Endothelial cell of umbilical vein (primary cell): Measurements from ENCODE around the gene DNMT1. TPM values are rescaled to one million over a fixed set of nuclear protein-coding genes. Genes with fewer than 3 reads are reported as not detected.

Experiments
- BruUV-seq: library from RNA; stranded (reverse); fragments of 400-500 nt; replicated peaks from 2 replicates; lab custom pipeline; 2021; lab: Mats Ljungman, UMichigan
- CTCF ChIA-PET: fragments of 300-600, 350-600 bp; sonication (Branson Sonifier 250); formaldehyde crosslinking; loops from one replicate; lab custom pipeline; 2021; ENCODE audit warnings: antibody characterized with exemption, inconsistent platforms; lab: Charles Lee
- POLR2A ChIA-PET: fragments of 300-600, 350-600 bp; sonication (Branson Sonifier 250); formaldehyde crosslinking; loops from one replicate; lab custom pipeline; 2021; ENCODE audit warnings: antibody characterized with exemption, inconsistent platforms; lab: Charles Lee
- DNase-seq: peaks from one replicate; pipeline ENCODE4 v3.0.0-alpha.2; 2011; ENCODE audit warnings: low read depth, low spot score
- FAIRE-seq: peaks from 2 replicates; lab custom pipeline; 2011; peaks lifted over from hg19 to GRCh38; lab: Jason Lieb, UNC
- H2AFZ ChIP-seq: 2 replicates; pipeline ENCODE4 v1.6.0; 2012; ENCODE audit warnings: low read depth, low read length, control low read depth, inconsistent platforms
- H3K27ac ChIP-seq: 2 replicates; pipeline ENCODE4 v1.5.1; 2011; ENCODE audit warnings: low read depth, mild to moderate bottlenecking, control low read depth, low read length, moderate library complexity; ENCODE audit not compliant: insufficient read depth
- H3K27me3 ChIP-seq, 2 experiments: 2 replicates each; pipeline versions ENCODE4 v1.6.0 to v1.6.1; 2011; ENCODE audit warnings: low read length in 2 of 2, mixed read lengths in 1 of 2; ENCODE audit not compliant: control insufficient read depth in 2 of 2, insufficient read depth in 2 of 2
- H3K36me3 ChIP-seq, 2 experiments: 2 replicates in 1 of 2; 3 replicates in 1 of 2; pipeline ENCODE4 v1.5.1; 2011; ENCODE audit warnings: low read length in 2 of 2, mild to moderate bottlenecking in 1 of 2, moderate library complexity in 1 of 2; ENCODE audit not compliant: control insufficient read depth in 2 of 2, insufficient read depth in 2 of 2; ENCODE audit errors: extremely low read depth in 1 of 2
- H3K4me1 ChIP-seq: 3 replicates; pipeline ENCODE4 v1.5.1; 2011; ENCODE audit warnings: mild to moderate bottlenecking, low read length; ENCODE audit not compliant: control insufficient read depth, insufficient read depth; ENCODE audit errors: extremely low read depth
- H3K4me2 ChIP-seq: 2 replicates; pipeline ENCODE4 v1.6.1; 2011; ENCODE audit warnings: low read length, control low read depth, mixed read lengths; ENCODE audit not compliant: insufficient read depth
- H3K4me3 ChIP-seq, 3 experiments: fragments of 200-600 bp in 1 of 3; sonication (generic), shearing (Covaris generic) in 1 of 3; replicated peaks in 1 of 3; 2 replicates each; pipeline ENCODE4 v1.5.1; 2011 to 2016; ENCODE audit warnings: control low read depth in 3 of 3, low read length in 3 of 3, mild to moderate bottlenecking in 2 of 3, inconsistent platforms in 1 of 3, low read depth in 1 of 3, moderate library complexity in 1 of 3; ENCODE audit not compliant: insufficient read depth in 1 of 3
- H3K79me2 ChIP-seq: 2 replicates; pipeline ENCODE4 v1.6.0; 2012; ENCODE audit warnings: low read length, inconsistent platforms; ENCODE audit not compliant: control insufficient read depth, insufficient read depth
- H3K9ac ChIP-seq: replicated peaks from 2 replicates; pipeline ENCODE3; 2011; ENCODE audit warnings: low read length, control low read depth; ENCODE audit not compliant: insufficient read depth; ENCODE audit errors: extremely low read depth
- H3K9me1 ChIP-seq: replicated peaks from 3 replicates; pipeline ENCODE4 v1.6.0; 2011; ENCODE audit warnings: mild to moderate bottlenecking, low read length; ENCODE audit not compliant: control insufficient read depth, insufficient read depth; ENCODE audit errors: extremely low read depth
- H3K9me3 ChIP-seq: replicated peaks from 2 replicates; pipeline ENCODE4 v1.5.1; 2012; ENCODE audit warnings: low read length, inconsistent platforms; ENCODE audit not compliant: control insufficient read depth, insufficient read depth
- H4K20me1 ChIP-seq: replicated peaks from 2 replicates; pipeline ENCODE3; 2011; ENCODE audit warnings: mild to moderate bottlenecking, low read length; ENCODE audit not compliant: control insufficient read depth, insufficient read depth; ENCODE audit errors: extremely low read depth
- EZH2 ChIP-seq: IDR thresholded peaks from 2 replicates; pipeline ENCODE4 v1.6.1; 2012; ENCODE audit warnings: borderline replicate concordance, low read depth, mild to moderate bottlenecking, moderate library complexity, low read length, inconsistent platforms; ENCODE audit not compliant: severe bottlenecking
- FOS ChIP-seq: IDR thresholded peaks from 2 replicates; pipeline ENCODE4 v1.6.1; 2011; ENCODE audit warnings: mild to moderate bottlenecking, low read length, moderate library complexity, borderline replicate concordance; ENCODE audit not compliant: insufficient read depth
- GATA2 ChIP-seq: IDR thresholded peaks from 2 replicates; pipeline ENCODE4 v1.7.0; 2011; ENCODE audit warnings: low read depth, mild to moderate bottlenecking, moderate library complexity, mixed read lengths, low read length; ENCODE audit not compliant: insufficient read length, insufficient read depth
- JUN ChIP-seq: IDR thresholded peaks from 2 replicates; pipeline ENCODE4 v1.6.1; 2011; ENCODE audit warnings: borderline replicate concordance, low read depth; ENCODE audit not compliant: insufficient read length, insufficient read depth
- MYC ChIP-seq: IDR thresholded peaks from one replicate; pipeline ENCODE4 v1.6.1; 2011; ENCODE audit warnings: mild to moderate bottlenecking, low read depth, low read length
- POLR2A ChIP-seq: IDR thresholded peaks from 2 replicates; pipeline ENCODE4 v1.6.1; 2012; ENCODE audit warnings: low read depth, mild to moderate bottlenecking, control low read depth, low read length
- POLR2AphosphoS5 ChIP-seq: IDR thresholded peaks from 2 replicates; pipeline ENCODE4 v1.6.1; 2012; ENCODE audit warnings: low read depth, mild to moderate bottlenecking, control low read depth, low read length, moderate library complexity; ENCODE audit not compliant: insufficient read depth
- dilution Hi-C: fragments of 300-500 bp; cut with MboI; formaldehyde crosslinking; loops from one replicate; pipeline ENCODE4 v1.15.0; 2019; ENCODE audit warnings: low sequenced_read_pairs; ENCODE audit not compliant: extremely low pct_ligation_motif_present
- intact Hi-C: fragments of 100-400 bp; cut with micrococcal nuclease; formaldehyde crosslinking; loops from one replicate; pipeline ENCODE4 v1.10.0; 2022
- polyA plus RNA-seq, 4 experiments: library from polyadenylated mRNA; depleted of rRNA in 3 of 4; stranded (reverse) in 3 of 4; unstranded in 1 of 4; fragments of >200 nt; gene quantifications; 2 replicates each; pipeline versions ENCODE4 v1.2.1 to v1.2.3, GENCODE V29; 2011 to 2012; ENCODE audit warnings: missing spikeins in 1 of 4
- total RNA-seq: library from RNA; stranded (reverse); gene quantifications from 2 replicates; pipeline ENCODE4 v1.2.3, GENCODE V29; 2021
- TF ChIP-seq, protein P1 (sequence below): IDR thresholded peaks from 2 replicates; pipeline ENCODE4 v1.6.1; 2011; ENCODE audit not compliant: insufficient read depth, insufficient read length
- TF ChIP-seq, protein P2 (sequence below), 2 donors: IDR thresholded peaks; 1 replicate in 1 of 2; 2 replicates in 1 of 2; pipeline ENCODE4 v1.5.1; 2011; ENCODE audit warnings: low read length in 2 of 2, mild to moderate bottlenecking in 2 of 2, moderate library complexity in 2 of 2, control low read depth in 1 of 2, inconsistent platforms in 1 of 2, low read depth in 1 of 2; ENCODE audit not compliant: insufficient read depth in 1 of 2; ENCODE audit errors: extremely low read depth in 1 of 2

Gene DNMT1
- total and polyA plus RNA-seq, 2 donors (not counting 3 experiments of a cell fraction or from before 2014, with no cell fraction given): 53.4 to 165 TPM

DNA sequence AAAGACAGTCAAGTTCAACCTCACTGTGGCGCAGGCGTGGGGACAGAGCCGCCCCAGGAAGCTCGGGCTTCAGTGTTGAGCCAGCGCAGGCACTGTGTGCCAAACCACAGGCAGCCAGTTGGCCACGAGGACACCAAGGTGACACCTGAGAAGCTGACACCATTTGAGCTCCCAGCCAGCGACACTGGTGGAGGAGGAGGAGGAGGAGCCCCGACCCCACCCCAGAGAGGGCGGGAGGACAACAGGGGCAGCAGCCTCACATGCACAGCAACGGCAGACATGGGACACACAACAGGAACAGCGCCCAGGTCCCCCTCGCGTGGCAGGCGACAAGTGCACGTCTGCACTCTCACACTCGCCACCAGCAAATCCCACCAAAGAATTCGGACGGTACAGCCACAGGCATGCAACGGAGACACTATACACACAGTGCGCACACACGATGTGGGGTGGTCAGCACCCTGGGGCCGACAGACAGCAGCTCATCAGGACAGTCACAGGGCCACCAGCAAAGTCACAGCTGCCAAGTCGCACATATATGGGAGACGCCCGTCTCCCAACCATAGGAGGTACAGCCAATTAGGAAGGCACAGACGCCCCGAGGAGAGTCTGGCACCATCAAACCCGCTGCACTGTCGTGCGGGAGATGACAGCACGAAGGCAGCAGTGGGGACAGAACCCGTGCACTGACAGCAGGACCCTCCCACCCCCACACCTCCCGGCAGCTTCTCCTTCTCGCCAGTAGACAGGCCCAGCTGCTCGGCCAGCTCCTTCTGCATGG is 78.5 kb downstream of the DNMT1 start:
- dilution Hi-C loops (no loop called here), intact Hi-C loops (no loop called here)
- Histone ChIP-seq H3K27ac (no peak overlapping the region), H4K20me1 (no peaks in the 10 kb centered on the region), H3K9me3 (no peaks in the 10 kb centered on the region), H3K4me1 (peaks cover 11% of the 10 kb centered on the region), H3K4me3 (no peak overlapping the region), H3K36me3 (peaks cover 3 to 30% of the 10 kb centered on the region in 2 experiments), H3K9me1 (no peaks in the 10 kb centered on the region), H3K79me2 (peaks cover 18% of the 10 kb centered on the region), H3K4me2 (no peak overlapping the region), H2AFZ (no peak overlapping the region), H3K9ac (no peak overlapping the region), H3K27me3 (no peaks in the 10 kb centered on the region)
- DNase-seq (no peak), FAIRE-seq (no peak)
- CTCF ChIA-PET: interaction anchor here (0.9 to 1.2 kb wide), 3 partner anchors 10 to 134 kb away, joined by 3 to 4 read pairs (median 4); partner anchors contain the start of gene PPAN
- TF ChIP-seq JUN (no peak), FOS (no peak), POLR2AphosphoS5 (no peak), POLR2A (no peak), EZH2 (no peak), MYC (no peak), GATA2 (no peak)
- TF ChIP-seq, protein P1, sequence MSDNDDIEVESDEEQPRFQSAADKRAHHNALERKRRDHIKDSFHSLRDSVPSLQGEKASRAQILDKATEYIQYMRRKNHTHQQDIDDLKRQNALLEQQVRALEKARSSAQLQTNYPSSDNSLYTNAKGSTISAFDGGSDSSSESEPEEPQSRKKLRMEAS: no peak
- TF ChIP-seq, protein P2, sequence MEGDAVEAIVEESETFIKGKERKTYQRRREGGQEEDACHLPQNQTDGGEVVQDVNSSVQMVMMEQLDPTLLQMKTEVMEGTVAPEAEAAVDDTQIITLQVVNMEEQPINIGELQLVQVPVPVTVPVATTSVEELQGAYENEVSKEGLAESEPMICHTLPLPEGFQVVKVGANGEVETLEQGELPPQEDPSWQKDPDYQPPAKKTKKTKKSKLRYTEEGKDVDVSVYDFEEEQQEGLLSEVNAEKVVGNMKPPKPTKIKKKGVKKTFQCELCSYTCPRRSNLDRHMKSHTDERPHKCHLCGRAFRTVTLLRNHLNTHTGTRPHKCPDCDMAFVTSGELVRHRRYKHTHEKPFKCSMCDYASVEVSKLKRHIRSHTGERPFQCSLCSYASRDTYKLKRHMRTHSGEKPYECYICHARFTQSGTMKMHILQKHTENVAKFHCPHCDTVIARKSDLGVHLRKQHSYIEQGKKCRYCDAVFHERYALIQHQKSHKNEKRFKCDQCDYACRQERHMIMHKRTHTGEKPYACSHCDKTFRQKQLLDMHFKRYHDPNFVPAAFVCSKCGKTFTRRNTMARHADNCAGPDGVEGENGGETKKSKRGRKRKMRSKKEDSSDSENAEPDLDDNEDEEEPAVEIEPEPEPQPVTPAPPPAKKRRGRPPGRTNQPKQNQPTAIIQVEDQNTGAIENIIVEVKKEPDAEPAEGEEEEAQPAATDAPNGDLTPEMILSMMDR (IDR thresholded peaks at IDR 0.05; ENCODE audit: extremely low read depth in 1 of 2, insufficient read depth in 1 of 2, low read depth in 1 of 2, low read length in 2 of 2): no peak
- POLR2A ChIA-PET: interaction anchor here (0.5 kb wide), 1 partner anchor 185 kb away, joined by 3 read pairs; no protein-coding TSS in a partner anchor
- BruUV-seq: no TSS peak
